HEK293 (cell line): ENCODE results near the gene ZNF284.
A peak's percentile ranks its signal among the peaks of the same experiment; 100 is the strongest.

Source experiments
- BCL6B ChIP-seq: fragments of 450-650 bp; formaldehyde crosslinking; IDR thresholded peaks from 2 replicates; pipeline ENCODE4 v1.5.1; 2017; ENCODE audit warnings: missing biosample characterization, missing genetic modification characterization
- CTCF ChIP-seq: fragments of 450-650 bp; formaldehyde crosslinking; IDR thresholded peaks from 2 replicates; pipeline ENCODE4 v1.5.1; 2016; ENCODE audit warnings: missing biosample characterization, missing genetic modification characterization
- GLIS2 ChIP-seq: fragments of 450-650 bp; formaldehyde crosslinking; IDR thresholded peaks from 2 replicates; pipeline ENCODE4 v1.5.1; 2016; ENCODE audit warnings: missing biosample characterization, missing genetic modification characterization
- KLF1 ChIP-seq: fragments of 450-650 bp; formaldehyde crosslinking; IDR thresholded peaks from 2 replicates; pipeline ENCODE4 v1.5.1; 2016; ENCODE audit warnings: missing biosample characterization, missing genetic modification characterization
- OSR2 ChIP-seq: fragments of 450-650 bp; formaldehyde crosslinking; IDR thresholded peaks from 2 replicates; pipeline ENCODE4 v1.5.1; 2016; ENCODE audit warnings: missing biosample characterization, missing genetic modification characterization
- ZBTB20 ChIP-seq: fragments of 450-650 bp; formaldehyde crosslinking; IDR thresholded peaks from 2 replicates; pipeline ENCODE4 v1.5.1; 2016; ENCODE audit warnings: missing biosample characterization, missing genetic modification characterization
- ZEB2 ChIP-seq: fragments of 450-650 bp; formaldehyde crosslinking; IDR thresholded peaks from 2 replicates; pipeline ENCODE4 v1.5.1; 2016; ENCODE audit warnings: missing biosample characterization, missing genetic modification characterization
- ZFP3 ChIP-seq: fragments of 450-650 bp; formaldehyde crosslinking; IDR thresholded peaks from 2 replicates; pipeline ENCODE4 v1.5.1; 2016; ENCODE audit warnings: low read depth, missing biosample characterization, missing genetic modification characterization
- ZFP37 ChIP-seq: fragments of 450-650 bp; formaldehyde crosslinking; IDR thresholded peaks from 2 replicates; pipeline ENCODE4 v1.5.1; 2016; ENCODE audit warnings: missing biosample characterization, missing genetic modification characterization
- ZNF121 ChIP-seq: fragments of 450-650 bp; formaldehyde crosslinking; IDR thresholded peaks from 2 replicates; pipeline ENCODE4 v1.5.1; 2016; ENCODE audit warnings: missing biosample characterization, missing genetic modification characterization
- ZNF132 ChIP-seq: fragments of 450-650 bp; formaldehyde crosslinking; IDR thresholded peaks from 2 replicates; pipeline ENCODE4 v1.5.1; 2017; ENCODE audit warnings: missing biosample characterization, missing genetic modification characterization, borderline replicate concordance
- ZNF140 ChIP-seq: fragments of 450-650 bp; formaldehyde crosslinking; IDR thresholded peaks from 2 replicates; pipeline ENCODE4 v1.5.1; 2016; ENCODE audit warnings: missing biosample characterization, missing genetic modification characterization
- ZNF239 ChIP-seq: fragments of 450-650 bp; formaldehyde crosslinking; IDR thresholded peaks from 2 replicates; pipeline ENCODE4 v1.5.1; 2016; ENCODE audit warnings: missing biosample characterization, missing genetic modification characterization
- ZNF37A ChIP-seq: fragments of 450-650 bp; IDR thresholded peaks from 2 replicates; pipeline ENCODE4 v1.5.1; 2018; ENCODE audit warnings: missing biosample characterization, missing genetic modification characterization
- ZNF391 ChIP-seq: fragments of 450-650 bp; formaldehyde crosslinking; IDR thresholded peaks from 2 replicates; pipeline ENCODE4 v1.5.1; 2016; ENCODE audit warnings: low read depth, missing biosample characterization, missing genetic modification characterization, borderline replicate concordance
- ZNF404 ChIP-seq: fragments of 450-650 bp; formaldehyde crosslinking; IDR thresholded peaks from 2 replicates; pipeline ENCODE4 v1.5.1; 2017; ENCODE audit warnings: missing biosample characterization, missing genetic modification characterization
- ZNF48 ChIP-seq: fragments of 450-650 bp; formaldehyde crosslinking; IDR thresholded peaks from 2 replicates; pipeline ENCODE4 v1.5.1; 2016; ENCODE audit warnings: missing biosample characterization, missing genetic modification characterization
- ZNF555 ChIP-seq: fragments of 450-650 bp; formaldehyde crosslinking; conservative IDR thresholded peaks from 2 replicates; pipeline ENCODE4 v1.5.1; 2017; ENCODE audit warnings: missing biosample characterization, mild to moderate bottlenecking, missing genetic modification characterization, inconsistent platforms
- ZNF624 ChIP-seq: fragments of 450-650 bp; formaldehyde crosslinking; IDR thresholded peaks from 2 replicates; pipeline ENCODE4 v1.5.1; 2017; ENCODE audit warnings: missing biosample characterization, missing genetic modification characterization
- ZNF626 ChIP-seq: fragments of 450-650 bp; sonication (Bioruptor Pico); formaldehyde crosslinking; IDR thresholded peaks from 2 replicates; pipeline ENCODE4 v1.5.1; 2018; ENCODE audit warnings: missing biosample characterization, missing genetic modification characterization, inconsistent platforms
- ZNF701 ChIP-seq: fragments of 450-650 bp; formaldehyde crosslinking; IDR thresholded peaks from 2 replicates; pipeline ENCODE4 v1.5.1; 2016; ENCODE audit warnings: missing biosample characterization, missing genetic modification characterization
- TF ChIP-seq, protein P1 (sequence below): fragments of 450-650 bp; formaldehyde crosslinking; IDR thresholded peaks from 2 replicates; pipeline ENCODE4 v1.5.1; 2016; ENCODE audit warnings: missing biosample characterization, missing genetic modification characterization
- TF ChIP-seq, protein P2 (sequence below): fragments of 450-650 bp; formaldehyde crosslinking; IDR thresholded peaks from 2 replicates; pipeline ENCODE4 v1.5.1; 2017; ENCODE audit warnings: missing biosample characterization, missing genetic modification characterization
- TF ChIP-seq, protein P3 (sequence below): fragments of 450-650 bp; formaldehyde crosslinking; IDR thresholded peaks from 2 replicates; pipeline ENCODE4 v1.5.1; 2016; ENCODE audit warnings: missing biosample characterization, missing genetic modification characterization
- TF ChIP-seq, protein P4 (sequence below): fragments of 450-650 bp; formaldehyde crosslinking; IDR thresholded peaks from 2 replicates; pipeline ENCODE4 v1.5.1; 2016; ENCODE audit warnings: missing biosample characterization, missing genetic modification characterization
- TF ChIP-seq, protein P5 (sequence below): fragments of 450-650 bp; formaldehyde crosslinking; IDR thresholded peaks from 2 replicates; pipeline ENCODE4 v1.5.1; 2016; ENCODE audit warnings: missing biosample characterization, missing genetic modification characterization

Gene ZNF284

GRCh38 chr19:44093931-44094765 lies 22.2 kb downstream of the ZNF284 start, which contains the start of gene ZNF224 (continued):
- TF ChIP-seq, protein P1, sequence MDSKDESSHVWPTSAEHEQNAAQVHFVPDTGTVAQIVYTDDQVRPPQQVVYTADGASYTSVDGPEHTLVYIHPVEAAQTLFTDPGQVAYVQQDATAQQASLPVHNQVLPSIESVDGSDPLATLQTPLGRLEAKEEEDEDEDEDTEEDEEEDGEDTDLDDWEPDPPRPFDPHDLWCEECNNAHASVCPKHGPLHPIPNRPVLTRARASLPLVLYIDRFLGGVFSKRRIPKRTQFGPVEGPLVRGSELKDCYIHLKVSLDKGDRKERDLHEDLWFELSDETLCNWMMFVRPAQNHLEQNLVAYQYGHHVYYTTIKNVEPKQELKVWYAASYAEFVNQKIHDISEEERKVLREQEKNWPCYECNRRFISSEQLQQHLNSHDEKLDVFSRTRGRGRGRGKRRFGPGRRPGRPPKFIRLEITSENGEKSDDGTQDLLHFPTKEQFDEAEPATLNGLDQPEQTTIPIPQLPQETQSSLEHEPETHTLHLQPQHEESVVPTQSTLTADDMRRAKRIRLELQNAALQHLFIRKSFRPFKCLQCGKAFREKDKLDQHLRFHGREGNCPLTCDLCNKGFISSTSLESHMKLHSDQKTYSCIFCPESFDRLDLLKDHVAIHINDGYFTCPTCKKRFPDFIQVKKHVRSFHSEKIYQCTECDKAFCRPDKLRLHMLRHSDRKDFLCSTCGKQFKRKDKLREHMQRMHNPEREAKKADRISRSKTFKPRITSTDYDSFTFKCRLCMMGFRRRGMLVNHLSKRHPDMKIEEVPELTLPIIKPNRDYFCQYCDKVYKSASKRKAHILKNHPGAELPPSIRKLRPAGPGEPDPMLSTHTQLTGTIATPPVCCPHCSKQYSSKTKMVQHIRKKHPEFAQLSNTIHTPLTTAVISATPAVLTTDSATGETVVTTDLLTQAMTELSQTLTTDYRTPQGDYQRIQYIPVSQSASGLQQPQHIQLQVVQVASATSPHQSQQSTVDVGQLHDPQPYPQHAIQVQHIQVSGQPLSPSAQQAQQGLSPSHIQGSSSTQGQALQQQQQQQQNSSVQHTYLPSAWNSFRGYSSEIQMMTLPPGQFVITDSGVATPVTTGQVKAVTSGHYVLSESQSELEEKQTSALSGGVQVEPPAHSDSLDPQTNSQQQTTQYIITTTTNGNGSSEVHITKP (tag by site-specific recombination) = peak; percentile 97
- TF ChIP-seq ZNF48 (tag by site-specific recombination) (no peak), ZBTB20 (tag by site-specific recombination) (peak; percentile 99), OSR2 (no peak), ZNF121 (tag by site-specific recombination) (peak; percentile 9; the same call in 1 of the 2 replicates), ZNF391 (tag by site-specific recombination) (peak; percentile 22; the same call in 1 of the 2 replicates), GLIS2 (tag by site-specific recombination) (no peak; the same call in 1 of the 2 replicates), ZNF132 (no peak), ZNF404 (tag by site-specific recombination) (no peak), ZNF624 (tag by site-specific recombination) (no peak), ZFP3 (no peak), ZNF37A (no peak), ZNF140 (tag by site-specific recombination) (peak; percentile 77), ZNF626 (tag by site-specific recombination) (no peak), ZNF701 (tag by site-specific recombination) (no peak), ZFP37 (tag by site-specific recombination) (peak; percentile 85), ZEB2 (peak; percentile 84), CTCF (no peak; the same call in 1 of the 2 replicates), ZNF555 (tag by site-specific recombination) (no peak), BCL6B (tag by site-specific recombination) (no peak), ZNF239 (no peak), KLF1 (tag by site-specific recombination) (no peak)
- TF ChIP-seq, protein P2, sequence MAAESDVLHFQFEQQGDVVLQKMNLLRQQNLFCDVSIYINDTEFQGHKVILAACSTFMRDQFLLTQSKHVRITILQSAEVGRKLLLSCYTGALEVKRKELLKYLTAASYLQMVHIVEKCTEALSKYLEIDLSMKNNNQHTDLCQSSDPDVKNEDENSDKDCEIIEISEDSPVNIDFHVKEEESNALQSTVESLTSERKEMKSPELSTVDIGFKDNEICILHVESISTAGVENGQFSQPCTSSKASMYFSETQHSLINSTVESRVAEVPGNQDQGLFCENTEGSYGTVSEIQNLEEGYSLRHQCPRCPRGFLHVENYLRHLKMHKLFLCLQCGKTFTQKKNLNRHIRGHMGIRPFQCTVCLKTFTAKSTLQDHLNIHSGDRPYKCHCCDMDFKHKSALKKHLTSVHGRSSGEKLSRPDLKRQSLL (tag by site-specific recombination) = peak; percentile 40; the same call in 1 of the 2 replicates
- TF ChIP-seq, protein P3, sequence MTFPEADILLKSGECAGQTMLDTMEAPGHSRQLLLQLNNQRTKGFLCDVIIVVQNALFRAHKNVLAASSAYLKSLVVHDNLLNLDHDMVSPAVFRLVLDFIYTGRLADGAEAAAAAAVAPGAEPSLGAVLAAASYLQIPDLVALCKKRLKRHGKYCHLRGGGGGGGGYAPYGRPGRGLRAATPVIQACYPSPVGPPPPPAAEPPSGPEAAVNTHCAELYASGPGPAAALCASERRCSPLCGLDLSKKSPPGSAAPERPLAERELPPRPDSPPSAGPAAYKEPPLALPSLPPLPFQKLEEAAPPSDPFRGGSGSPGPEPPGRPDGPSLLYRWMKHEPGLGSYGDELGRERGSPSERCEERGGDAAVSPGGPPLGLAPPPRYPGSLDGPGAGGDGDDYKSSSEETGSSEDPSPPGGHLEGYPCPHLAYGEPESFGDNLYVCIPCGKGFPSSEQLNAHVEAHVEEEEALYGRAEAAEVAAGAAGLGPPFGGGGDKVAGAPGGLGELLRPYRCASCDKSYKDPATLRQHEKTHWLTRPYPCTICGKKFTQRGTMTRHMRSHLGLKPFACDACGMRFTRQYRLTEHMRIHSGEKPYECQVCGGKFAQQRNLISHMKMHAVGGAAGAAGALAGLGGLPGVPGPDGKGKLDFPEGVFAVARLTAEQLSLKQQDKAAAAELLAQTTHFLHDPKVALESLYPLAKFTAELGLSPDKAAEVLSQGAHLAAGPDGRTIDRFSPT (tag by site-specific recombination) = no peak
- TF ChIP-seq, protein P4, sequence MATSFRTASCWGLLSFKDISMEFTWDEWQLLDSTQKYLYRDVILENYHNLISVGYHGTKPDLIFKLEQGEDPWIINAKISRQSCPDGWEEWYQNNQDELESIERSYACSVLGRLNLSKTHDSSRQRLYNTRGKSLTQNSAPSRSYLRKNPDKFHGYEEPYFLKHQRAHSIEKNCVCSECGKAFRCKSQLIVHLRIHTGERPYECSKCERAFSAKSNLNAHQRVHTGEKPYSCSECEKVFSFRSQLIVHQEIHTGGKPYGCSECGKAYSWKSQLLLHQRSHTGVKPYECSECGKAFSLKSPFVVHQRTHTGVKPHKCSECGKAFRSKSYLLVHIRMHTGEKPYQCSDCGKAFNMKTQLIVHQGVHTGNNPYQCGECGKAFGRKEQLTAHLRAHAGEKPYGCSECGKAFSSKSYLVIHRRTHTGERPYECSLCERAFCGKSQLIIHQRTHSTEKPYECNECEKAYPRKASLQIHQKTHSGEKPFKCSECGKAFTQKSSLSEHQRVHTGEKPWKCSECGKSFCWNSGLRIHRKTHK (tag by site-specific recombination) = no peak
- TF ChIP-seq, protein P5, sequence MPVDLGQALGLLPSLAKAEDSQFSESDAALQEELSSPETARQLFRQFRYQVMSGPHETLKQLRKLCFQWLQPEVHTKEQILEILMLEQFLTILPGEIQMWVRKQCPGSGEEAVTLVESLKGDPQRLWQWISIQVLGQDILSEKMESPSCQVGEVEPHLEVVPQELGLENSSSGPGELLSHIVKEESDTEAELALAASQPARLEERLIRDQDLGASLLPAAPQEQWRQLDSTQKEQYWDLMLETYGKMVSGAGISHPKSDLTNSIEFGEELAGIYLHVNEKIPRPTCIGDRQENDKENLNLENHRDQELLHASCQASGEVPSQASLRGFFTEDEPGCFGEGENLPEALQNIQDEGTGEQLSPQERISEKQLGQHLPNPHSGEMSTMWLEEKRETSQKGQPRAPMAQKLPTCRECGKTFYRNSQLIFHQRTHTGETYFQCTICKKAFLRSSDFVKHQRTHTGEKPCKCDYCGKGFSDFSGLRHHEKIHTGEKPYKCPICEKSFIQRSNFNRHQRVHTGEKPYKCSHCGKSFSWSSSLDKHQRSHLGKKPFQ (tag by site-specific recombination) = no peak
